HG03354 (cell line): ENCODE measurements around the gene MAP3K1.
"Not testable (repeated sequence)": the region's sequence is repeated elsewhere in the genome, so short reads cannot be mapped to it uniquely, and the experiment has no call there.

ENCODE experiments used
- ATAC-seq: cut with Tn5 transposase; IDR thresholded peaks from one replicate; pipeline ENCODE4 v1.9.1; 2021; ENCODE audit warnings: mild to moderate bottlenecking; ENCODE audit not compliant: unreplicated experiment, poor library complexity, severe bottlenecking

Gene MAP3K1

GRCh38 chr5:56814361-56814962, 887 bp upstream of the MAP3K1 start:
- no peak for ATAC-seq

- peak; percentile 39 for ATAC-seq
Measured at GRCh38 chr5:56815658-56816545, 553 bp downstream of the MAP3K1 start.

GRCh38 chr5:56816546-56817081, 1.3 kb downstream of the MAP3K1 start:
- ATAC-seq, result peak; percentile 49

GRCh38 chr5:56817263-56818014, 2.1 kb downstream of the MAP3K1 start:
- no peak for ATAC-seq

GRCh38 chr5:56818450-56819037, 3.2 kb downstream of the MAP3K1 start:
- no peak for ATAC-seq

- ATAC-seq, result no peak
Measured at GRCh38 chr5:56819060-56819881, 3.9 kb downstream of the MAP3K1 start.

GRCh38 chr5:56821868-56822267, 6.5 kb downstream of the MAP3K1 start:
- ATAC-seq, result not testable (repeated sequence)

GRCh38 chr5:56822981-56823380, 7.6 kb downstream of the MAP3K1 start:
- ATAC-seq, result no peak

- ATAC-seq, result no peak
Measured at GRCh38 chr5:56824019-56824418, 8.7 kb downstream of the MAP3K1 start.

GRCh38 chr5:56825222-56825824, 10.0 kb downstream of the MAP3K1 start:
- ATAC-seq, result no peak

- no peak for ATAC-seq
Measured at GRCh38 chr5:56827049-56827448, 11.7 kb downstream of the MAP3K1 start.

- ATAC-seq, result no peak
Measured at GRCh38 chr5:56827924-56828323, 12.6 kb downstream of the MAP3K1 start.

- peak; percentile 58 for ATAC-seq
Measured at GRCh38 chr5:56829137-56829908, 14.0 kb downstream of the MAP3K1 start.

GRCh38 chr5:56831773-56832172, 16.4 kb downstream of the MAP3K1 start:
- no peak for ATAC-seq

- no peak for ATAC-seq
Measured at GRCh38 chr5:56833325-56833724, 18.0 kb downstream of the MAP3K1 start.

- no peak for ATAC-seq
Measured at GRCh38 chr5:56837381-56837780, 22.0 kb downstream of the MAP3K1 start.

GRCh38 chr5:56837956-56838355, 22.6 kb downstream of the MAP3K1 start:
- no peak for ATAC-seq
